ENCODE data around the gene KIFC3.

DNA sequence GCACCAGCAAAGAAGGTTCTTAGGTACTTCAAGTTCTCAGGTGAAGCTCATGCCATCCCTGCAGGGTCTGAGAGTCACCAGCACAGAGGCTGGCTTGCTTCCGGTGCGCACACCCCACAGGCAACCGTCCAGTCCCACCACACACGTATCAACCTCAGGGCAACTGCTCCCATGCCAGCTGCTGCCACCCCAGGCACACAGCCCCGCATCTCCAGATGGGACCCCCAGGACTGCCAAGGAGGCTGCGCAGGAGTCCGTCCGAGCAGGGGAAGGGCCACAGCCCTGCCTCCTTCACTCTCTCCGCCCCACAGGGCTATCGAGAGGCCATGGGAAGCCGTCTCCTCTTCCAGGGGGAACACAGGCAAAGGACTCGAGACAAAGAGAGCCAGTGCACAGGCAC, 13.3 kb downstream of the KIFC3 start:
- TF ChIP-seq POLR2AphosphoS5 (IDR thresholded peaks at IDR 0.05; ENCODE audit: low read depth, low read length), result no peak
- TF ChIP-seq SIN3A (IDR thresholded peaks at IDR 0.05; ENCODE audit: borderline replicate concordance, insufficient read depth, low read length), result no peak
- no peak for TF ChIP-seq REST (IDR thresholded peaks at IDR 0.05; ENCODE audit: insufficient read depth in 1 of 2, low read depth in 2 of 2, low read length in 2 of 2)
- TF ChIP-seq TAF1 (IDR thresholded peaks at IDR 0.05; ENCODE audit: borderline replicate concordance, insufficient read depth, low read length), result no peak
- no peak for TF ChIP-seq FOXP2 (optimal IDR thresholded peaks at IDR 0.05; ENCODE audit: borderline replicate concordance, extremely low read depth, extremely low read length, insufficient read depth)

All from PFSK-1 (cell line).